SJCRH30 (cell line): ENCODE data around the gene C8G. TPM values are rescaled to one million over a fixed set of nuclear protein-coding genes. Genes with fewer than 3 reads are reported as not detected.

Experiments used
- DNase-seq, 2 experiments: peaks; one replicate each; pipeline ENCODE4 v3.0.0-alpha.2; 2015 to 2020
- H3K27ac ChIP-seq: fragments of 250-450 bp; sonication (Bioruptor Pico); 2 replicates; pipeline ENCODE4 v1.5.1; 2020; ENCODE audit warnings: mild to moderate bottlenecking, moderate library complexity
- H3K27me3 ChIP-seq: fragments of 250-450 bp; sonication (Bioruptor Pico); 2 replicates; pipeline ENCODE4 v1.5.1; 2020; ENCODE audit warnings: mild to moderate bottlenecking, moderate library complexity
- H3K36me3 ChIP-seq: fragments of 250-450 bp; sonication (Bioruptor Pico); 2 replicates; pipeline ENCODE4 v1.5.1; 2020; ENCODE audit warnings: mild to moderate bottlenecking, moderate library complexity
- H3K4me1 ChIP-seq: fragments of 250-450 bp; sonication (Bioruptor Pico); 2 replicates; pipeline ENCODE4 v1.5.1; 2020; ENCODE audit warnings: mild to moderate bottlenecking, moderate library complexity
- H3K4me3 ChIP-seq: fragments of 250-450 bp; sonication (Bioruptor Pico); 2 replicates; pipeline ENCODE4 v1.5.1; 2020; ENCODE audit warnings: mild to moderate bottlenecking, moderate library complexity
- H3K9me3 ChIP-seq: fragments of 250-450 bp; sonication (Bioruptor Pico); replicated peaks from 2 replicates; pipeline ENCODE4 v1.5.1; 2020; ENCODE audit warnings: mild to moderate bottlenecking, moderate library complexity
- total RNA-seq: library from RNA; depleted of rRNA; stranded (reverse); fragments of >200 nt; shearing (Covaris generic); gene quantifications from 2 replicates; pipeline ENCODE4 v1.2.3, GENCODE V29; 2014

C8G gene
- total RNA-seq, 1 experiment from 2014 or later, result not detected

DNA sequence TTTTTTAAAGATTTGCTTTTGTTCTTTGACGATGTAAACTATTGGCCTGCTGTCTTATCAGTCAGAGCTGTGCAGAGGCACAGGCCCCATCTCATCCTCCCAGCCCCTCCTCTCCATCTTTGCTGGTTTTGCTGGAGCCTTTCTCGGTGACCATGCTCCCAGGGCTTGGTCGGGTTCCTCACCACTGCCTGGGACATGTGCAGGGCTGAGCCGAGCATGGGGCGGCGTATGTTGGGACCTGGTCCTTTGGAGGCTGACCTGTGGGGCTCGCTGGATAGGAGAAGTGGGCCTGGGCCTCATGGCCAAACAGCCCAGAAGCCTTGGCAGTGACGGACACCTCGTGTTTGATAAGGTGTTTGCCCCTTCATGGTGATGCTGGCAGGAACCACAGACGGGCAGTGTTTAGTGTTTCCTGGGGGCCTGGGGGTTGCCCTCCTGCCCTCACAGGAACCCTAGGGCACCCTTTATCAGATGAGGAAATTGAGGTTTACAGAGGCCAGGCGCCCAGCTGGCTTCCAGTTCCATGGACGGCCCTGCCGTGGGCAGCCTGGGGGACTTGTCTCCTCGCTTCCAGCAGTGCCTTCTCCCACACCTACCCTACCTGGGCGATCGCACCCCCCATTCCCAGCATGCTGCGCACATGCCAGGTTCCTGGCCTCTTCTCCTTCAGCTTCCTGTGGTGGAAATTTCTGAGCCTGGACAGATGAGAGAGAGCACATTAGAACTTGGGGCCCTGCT, 31.2 kb upstream of the C8G start:
- H3K27ac ChIP-seq, result no peak overlapping the region
- H3K4me1 ChIP-seq, result no peaks in the 10 kb centered on the region
- H3K36me3 ChIP-seq, result peaks cover 35% of the 10 kb centered on the region
- H3K27me3 ChIP-seq, result no peaks in the 10 kb centered on the region
- no peak for DNase-seq
- no peaks in the 10 kb centered on the region for H3K9me3 ChIP-seq
- no peak overlapping the region for H3K4me3 ChIP-seq

DNA sequence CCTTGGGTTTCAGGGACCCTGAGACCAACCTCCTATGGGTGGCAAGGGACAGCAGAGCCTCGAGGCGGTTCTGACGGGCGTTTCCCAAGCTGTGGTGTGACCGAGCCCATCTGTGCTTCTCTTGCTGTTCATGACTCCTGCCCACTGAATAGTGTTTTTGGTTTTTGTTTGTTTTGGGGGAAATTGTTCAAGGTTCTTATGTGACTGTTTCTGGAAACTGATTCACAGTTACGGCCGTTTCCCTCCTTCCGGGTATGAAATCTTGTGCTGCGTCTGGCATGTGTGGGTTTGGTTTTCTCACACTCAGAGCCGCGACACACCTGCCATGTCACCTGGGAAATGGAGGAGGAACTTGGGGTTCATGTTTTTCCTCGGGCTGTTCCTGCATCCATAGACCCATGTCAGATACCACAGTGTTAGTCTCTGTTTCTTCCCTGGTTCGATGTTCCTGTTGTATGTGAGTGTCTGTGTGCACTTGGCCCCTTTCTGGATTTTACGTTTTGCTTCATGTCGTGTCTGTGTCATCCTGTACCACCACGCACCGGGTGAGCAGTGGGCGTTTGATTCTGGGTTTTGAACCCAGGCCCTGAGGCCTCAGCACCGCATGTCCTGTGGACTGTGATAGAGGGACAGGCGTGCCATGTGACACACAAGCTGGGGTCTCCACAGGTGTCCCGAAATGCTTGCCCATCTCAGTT, 29.3 kb upstream of the C8G start:
- no peak overlapping the region for H3K27ac ChIP-seq
- no peaks in the 10 kb centered on the region for H3K4me1 ChIP-seq
- H3K36me3 ChIP-seq, result peaks cover 43% of the 10 kb centered on the region
- H3K4me3 ChIP-seq, result no peak overlapping the region
- H3K9me3 ChIP-seq, result no peaks in the 10 kb centered on the region
- H3K27me3 ChIP-seq, result no peaks in the 10 kb centered on the region
- DNase-seq, result no peak

DNA sequence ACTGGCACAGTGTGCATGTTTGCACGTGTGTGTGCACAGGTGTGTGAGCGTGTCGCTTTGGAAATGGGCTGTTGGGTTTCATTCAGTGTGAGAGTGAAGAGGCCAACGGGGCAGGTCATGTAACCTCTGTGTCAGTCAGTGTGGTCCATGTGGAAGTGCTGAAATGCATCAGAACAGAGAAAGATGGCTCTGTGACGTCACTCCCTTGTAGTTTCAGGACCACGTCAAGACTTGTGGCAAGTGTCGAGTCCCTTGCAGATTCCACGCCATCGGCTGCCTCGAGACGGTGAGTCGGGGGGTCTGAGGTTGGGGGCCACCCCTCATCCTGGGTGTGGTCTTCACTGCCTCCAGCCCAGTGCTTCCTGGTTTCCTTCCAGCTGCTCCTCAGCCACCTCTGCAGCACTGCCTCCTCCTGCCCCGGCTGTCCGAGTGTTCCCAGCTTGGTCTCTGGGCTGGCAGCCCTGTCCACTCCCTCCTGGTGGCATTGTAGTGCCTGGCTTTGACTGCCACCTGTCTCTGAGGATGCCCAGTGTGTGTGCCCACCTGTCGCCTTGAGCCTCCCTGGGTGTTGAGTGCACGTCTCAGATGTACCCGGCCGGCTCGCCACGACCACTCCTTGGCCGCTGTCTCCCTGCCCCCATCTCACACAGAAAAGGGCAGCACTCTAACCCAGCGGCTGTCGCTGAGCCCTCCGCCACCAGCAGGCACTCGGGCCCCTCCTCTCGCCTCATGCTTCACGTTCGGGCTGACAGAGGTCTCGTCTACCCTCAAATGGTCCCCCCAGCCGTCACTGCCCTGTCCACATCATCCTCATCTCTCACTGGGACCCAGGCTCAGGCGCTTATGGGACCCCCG, 28.5 kb upstream of the C8G start:
- no peaks in the 10 kb centered on the region for H3K4me1 ChIP-seq
- no peak overlapping the region for H3K27ac ChIP-seq
- no peak for DNase-seq
- no peaks in the 10 kb centered on the region for H3K27me3 ChIP-seq
- H3K4me3 ChIP-seq, result no peak overlapping the region
- H3K9me3 ChIP-seq, result no peaks in the 10 kb centered on the region
- peaks cover 47% of the 10 kb centered on the region for H3K36me3 ChIP-seq

DNA sequence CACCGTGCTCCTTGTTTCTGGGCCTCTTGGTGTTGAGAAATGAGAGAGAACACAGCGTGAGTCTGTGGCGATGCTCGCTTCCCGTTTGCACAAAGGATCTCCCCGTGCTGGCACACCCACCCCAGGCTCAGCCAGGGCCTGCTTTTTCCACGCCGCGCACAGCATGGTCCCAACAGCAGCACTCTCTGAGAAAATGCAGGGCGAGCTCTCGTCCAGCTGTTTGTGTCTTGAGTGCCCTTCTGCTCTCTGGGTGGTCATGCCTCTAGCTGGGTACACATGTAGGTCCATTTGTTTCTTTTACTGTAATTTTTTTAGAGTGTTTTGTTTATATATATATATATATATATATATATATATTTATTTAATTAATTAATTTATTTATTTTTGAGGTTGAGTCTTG, 27.1 kb upstream of the C8G start:
- Histone ChIP-seq H3K27me3 (no peaks in the 10 kb centered on the region), H3K27ac (no peak overlapping the region), H3K36me3 (peaks cover 45% of the 10 kb centered on the region), H3K4me1 (no peaks in the 10 kb centered on the region), H3K9me3 (no peaks in the 10 kb centered on the region), H3K4me3 (no peak overlapping the region)
- no peak for DNase-seq

DNA sequence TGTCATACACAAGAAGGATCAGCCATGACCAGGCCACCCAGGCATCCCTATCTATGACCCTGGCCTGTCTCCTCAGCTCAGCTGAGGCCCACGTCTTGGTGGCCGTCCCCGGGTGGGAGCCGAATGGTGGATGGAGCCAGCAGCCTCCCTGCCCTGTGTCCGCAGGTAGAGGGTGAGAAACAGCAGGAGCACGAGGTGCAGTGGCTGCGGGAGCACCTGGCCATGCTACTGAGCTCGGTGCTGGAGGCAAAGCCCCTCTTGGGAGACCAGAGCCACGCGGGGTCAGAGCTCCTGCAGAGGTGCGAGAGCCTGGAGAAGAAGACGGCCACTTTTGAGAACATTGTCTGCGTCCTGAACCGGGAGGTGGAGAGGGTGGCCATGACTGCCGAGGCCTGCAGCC, 25.0 kb upstream of the C8G start:
- no peak overlapping the region for H3K27ac ChIP-seq
- peaks cover 37% of the 10 kb centered on the region for H3K36me3 ChIP-seq
- DNase-seq, result no peak
- H3K4me3 ChIP-seq, result no peak overlapping the region
- no peaks in the 10 kb centered on the region for H3K9me3 ChIP-seq
- H3K27me3 ChIP-seq, result no peaks in the 10 kb centered on the region
- H3K4me1 ChIP-seq, result no peaks in the 10 kb centered on the region

DNA sequence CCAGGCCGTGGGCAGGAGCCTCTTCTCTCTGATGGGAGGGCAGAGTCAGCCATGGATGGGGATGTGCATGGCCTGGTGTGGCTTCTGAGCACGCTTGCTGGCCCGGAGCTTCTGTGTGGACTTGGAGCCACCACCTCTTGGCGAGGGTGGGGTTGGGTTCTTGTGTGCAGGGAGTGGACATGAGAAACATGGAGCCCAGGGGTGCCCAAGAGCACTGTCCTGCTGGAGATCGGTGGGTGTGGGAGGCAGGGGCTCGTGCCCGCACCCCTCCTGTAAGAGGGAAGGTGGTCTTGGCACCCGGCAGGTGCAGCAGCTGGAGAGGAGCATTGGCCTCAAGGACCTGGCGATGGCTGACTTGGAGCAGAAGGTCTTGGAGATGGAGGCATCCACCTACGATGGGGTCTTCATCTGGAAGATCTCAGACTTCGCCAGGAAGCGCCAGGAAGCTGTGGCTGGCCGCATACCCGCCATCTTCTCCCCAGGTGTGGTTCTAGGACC, 24.3 kb upstream of the C8G start:
- peaks cover 31% of the 10 kb centered on the region for H3K36me3 ChIP-seq
- no peaks in the 10 kb centered on the region for H3K9me3 ChIP-seq
- DNase-seq, result no peak
- H3K4me3 ChIP-seq, result no peak overlapping the region
- no peak overlapping the region for H3K27ac ChIP-seq
- H3K27me3 ChIP-seq, result no peaks in the 10 kb centered on the region
- H3K4me1 ChIP-seq, result no peaks in the 10 kb centered on the region

DNA sequence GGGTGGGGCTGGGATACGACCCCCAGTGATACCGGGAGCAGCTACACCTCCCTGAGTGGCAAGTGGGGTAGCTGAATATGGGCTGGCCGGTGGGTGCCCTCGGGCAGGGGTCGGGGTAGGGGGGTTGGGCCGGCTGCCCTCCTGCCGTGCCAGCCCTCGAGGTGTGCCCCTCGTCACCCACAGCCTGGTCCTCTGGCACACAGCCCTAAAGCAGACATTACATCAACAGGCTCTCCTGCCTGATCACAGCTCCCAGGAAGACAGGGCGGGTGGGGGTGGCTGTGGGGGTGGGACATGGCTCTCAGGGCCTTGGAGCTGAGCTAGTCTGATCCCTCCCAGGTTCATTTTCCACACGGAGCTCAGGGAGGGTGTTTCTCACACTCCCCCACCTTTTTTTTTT, 23.7 kb upstream of the C8G start:
- DNase-seq, result no peak
- no peaks in the 10 kb centered on the region for H3K27me3 ChIP-seq
- no peak overlapping the region for H3K4me3 ChIP-seq
- no peaks in the 10 kb centered on the region for H3K9me3 ChIP-seq
- H3K4me1 ChIP-seq, result no peaks in the 10 kb centered on the region
- no peak overlapping the region for H3K27ac ChIP-seq
- peaks cover 26% of the 10 kb centered on the region for H3K36me3 ChIP-seq

DNA sequence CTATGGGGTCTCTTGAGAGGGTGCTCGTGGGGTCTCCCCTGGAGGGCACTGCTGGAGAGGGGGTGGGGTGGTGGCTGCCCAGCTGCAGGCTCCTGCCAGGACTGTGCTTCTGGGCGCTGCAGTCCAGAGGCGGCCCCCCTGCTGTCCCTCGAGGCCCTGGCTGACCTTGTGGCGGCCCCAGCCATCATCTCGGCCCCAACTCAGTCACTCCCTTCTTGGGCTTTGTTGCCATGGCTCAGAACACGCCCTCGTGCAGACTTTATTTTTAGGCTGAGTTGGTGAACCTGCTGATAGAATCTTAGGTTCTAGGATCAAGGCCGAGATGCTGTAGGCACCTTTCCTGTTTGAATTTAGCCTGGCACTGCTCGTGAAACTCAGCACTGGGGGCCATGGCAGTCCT, 23.3 kb upstream of the C8G start:
- no peak overlapping the region for H3K27ac ChIP-seq
- H3K36me3 ChIP-seq, result peaks cover 26% of the 10 kb centered on the region
- DNase-seq, result no peak
- no peaks in the 10 kb centered on the region for H3K4me1 ChIP-seq
- H3K4me3 ChIP-seq, result no peak overlapping the region
- H3K27me3 ChIP-seq, result no peaks in the 10 kb centered on the region
- no peaks in the 10 kb centered on the region for H3K9me3 ChIP-seq

DNA sequence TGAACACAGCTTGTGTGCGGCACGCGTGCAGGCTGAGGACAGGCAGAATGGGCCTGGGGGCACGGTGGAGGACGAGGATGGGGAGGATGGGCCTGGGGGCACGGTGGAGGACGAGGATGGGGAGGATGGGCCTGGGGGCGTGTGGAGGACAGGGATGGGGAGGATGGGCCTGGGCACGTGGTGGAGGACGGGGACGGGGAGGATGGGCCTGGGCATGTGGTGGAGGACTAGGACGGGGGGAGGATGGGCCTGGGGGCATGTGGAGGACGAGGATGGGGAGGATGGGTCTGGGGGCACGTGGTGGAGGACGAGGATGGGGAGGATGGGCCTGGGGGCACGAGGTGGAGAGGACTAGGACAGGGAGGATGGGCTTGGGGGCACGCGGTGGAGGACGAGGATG, 22.5 kb upstream of the C8G start:
- peaks cover 20% of the 10 kb centered on the region for H3K36me3 ChIP-seq
- no peak overlapping the region for H3K27ac ChIP-seq
- H3K4me1 ChIP-seq, result no peaks in the 10 kb centered on the region
- no peaks in the 10 kb centered on the region for H3K27me3 ChIP-seq
- no peaks in the 10 kb centered on the region for H3K9me3 ChIP-seq
- DNase-seq, result no peak
- H3K4me3 ChIP-seq, result no peak overlapping the region

DNA sequence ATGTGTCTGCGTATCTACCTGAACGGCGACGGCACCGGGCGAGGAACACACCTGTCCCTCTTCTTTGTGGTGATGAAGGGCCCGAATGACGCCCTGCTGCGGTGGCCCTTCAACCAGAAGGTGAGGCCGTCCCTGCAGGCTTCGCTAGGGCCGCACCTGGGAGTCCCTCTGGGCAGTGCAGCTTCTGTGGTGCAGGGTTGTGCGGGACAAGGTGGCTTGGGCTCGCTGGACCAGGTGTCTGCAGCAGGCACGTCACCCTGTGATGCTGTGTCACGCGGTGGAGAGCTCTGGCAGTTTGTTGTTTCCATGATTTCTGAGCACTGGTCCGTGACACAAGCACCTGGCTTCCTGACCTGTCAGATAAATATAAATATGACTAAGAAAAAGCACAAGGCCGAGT, 21.2 kb upstream of the C8G start:
- no peaks in the 10 kb centered on the region for H3K27me3 ChIP-seq
- H3K27ac ChIP-seq, result no peak overlapping the region
- no peak overlapping the region for H3K4me3 ChIP-seq
- H3K4me1 ChIP-seq, result no peaks in the 10 kb centered on the region
- H3K36me3 ChIP-seq, result peaks cover 20% of the 10 kb centered on the region
- no peaks in the 10 kb centered on the region for H3K9me3 ChIP-seq
- DNase-seq, result no peak

DNA sequence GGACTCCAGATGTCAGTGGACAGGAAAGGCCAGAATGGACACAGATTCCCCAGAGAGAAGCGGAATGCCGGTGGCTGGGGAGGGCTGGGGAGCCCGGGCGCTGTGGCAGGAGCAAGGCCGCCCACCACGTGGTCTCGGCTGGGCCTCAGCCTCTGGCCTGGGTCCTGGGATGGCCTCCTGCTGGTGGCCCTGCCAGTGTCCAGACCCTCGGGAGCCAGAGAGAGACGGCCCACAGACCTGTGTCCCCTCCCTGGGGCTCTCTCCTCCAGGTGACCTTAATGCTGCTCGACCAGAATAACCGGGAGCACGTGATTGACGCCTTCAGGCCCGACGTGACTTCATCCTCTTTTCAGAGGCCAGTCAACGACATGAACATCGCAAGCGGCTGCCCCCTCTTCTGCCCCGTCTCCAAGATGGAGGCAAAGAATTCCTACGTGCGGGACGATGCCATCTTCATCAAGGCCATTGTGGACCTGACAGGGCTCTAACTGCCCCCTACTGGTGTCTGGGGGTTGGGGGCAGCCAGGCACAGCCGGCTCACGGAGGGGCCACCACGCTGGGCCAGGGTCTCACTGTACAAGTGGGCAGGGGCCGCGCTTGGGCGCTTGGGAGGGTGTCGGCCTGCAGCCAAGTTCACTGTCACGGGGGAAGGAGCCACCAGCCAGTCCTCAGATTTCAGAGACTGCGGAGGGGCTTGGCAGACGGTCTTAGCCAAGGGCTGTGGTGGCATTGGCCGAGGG, 19.5 kb upstream of the C8G start:
- Histone ChIP-seq H3K4me3 (no peak overlapping the region), H3K9me3 (no peaks in the 10 kb centered on the region), H3K27ac (no peak overlapping the region), H3K27me3 (no peaks in the 10 kb centered on the region), H3K36me3 (peaks cover 14% of the 10 kb centered on the region), H3K4me1 (no peaks in the 10 kb centered on the region)
- no peak for DNase-seq

DNA sequence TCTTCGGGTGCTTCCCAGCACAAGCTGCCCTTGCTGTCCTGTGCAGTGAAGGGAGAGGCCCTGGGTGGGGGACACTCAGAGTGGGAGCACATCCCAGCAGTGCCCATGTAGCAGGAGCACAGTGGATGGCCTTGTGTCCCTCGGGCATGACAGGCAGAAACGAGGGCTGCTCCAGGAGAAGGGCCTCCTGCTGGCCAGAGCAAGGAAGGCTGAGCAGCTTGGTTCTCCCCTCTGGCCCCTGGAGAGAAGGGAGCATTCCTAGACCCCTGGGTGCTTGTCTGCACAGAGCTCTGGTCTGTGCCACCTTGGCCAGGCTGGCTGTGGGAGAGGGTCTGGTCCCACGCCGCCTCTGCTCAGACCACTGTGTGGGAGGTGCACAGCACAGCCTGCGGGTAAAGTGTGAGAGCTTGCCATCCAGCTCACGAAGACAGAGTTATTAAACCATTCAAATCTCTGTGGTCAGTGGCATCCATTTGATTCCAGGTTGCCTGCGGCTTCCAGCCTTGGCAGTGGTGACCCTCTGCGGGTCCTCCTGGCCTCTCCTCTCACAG, 18.8 kb upstream of the C8G start:
- no peaks in the 10 kb centered on the region for H3K9me3 ChIP-seq
- H3K36me3 ChIP-seq, result peaks cover 11% of the 10 kb centered on the region
- H3K27me3 ChIP-seq, result no peaks in the 10 kb centered on the region
- H3K4me1 ChIP-seq, result no peaks in the 10 kb centered on the region
- H3K27ac ChIP-seq, result no peak overlapping the region
- no peak for DNase-seq
- no peak overlapping the region for H3K4me3 ChIP-seq

DNA sequence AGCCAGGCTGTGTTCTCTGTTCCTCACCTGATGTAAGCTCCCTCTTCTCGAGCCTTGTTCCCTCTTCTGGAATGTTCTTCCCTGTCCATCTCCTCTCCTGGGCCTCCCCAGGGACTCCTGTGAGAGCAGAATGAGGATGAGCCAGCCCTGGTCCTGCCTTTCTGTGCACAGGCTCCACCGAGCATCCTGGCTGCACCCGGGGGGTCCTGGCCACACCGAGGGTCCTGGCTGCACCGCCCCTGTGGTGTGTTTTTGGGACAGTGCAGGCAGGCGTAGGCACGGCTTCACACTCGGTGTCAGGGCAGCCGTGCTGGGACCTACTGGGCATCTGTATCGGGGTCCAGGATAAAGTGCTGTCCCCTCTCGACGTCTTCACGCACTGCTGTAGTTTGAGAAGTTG, 18.3 kb upstream of the C8G start:
- peaks cover 1% of the 10 kb centered on the region; the same call in 1 of the 2 replicates for H3K9me3 ChIP-seq
- DNase-seq, result no peak
- no peak overlapping the region for H3K4me3 ChIP-seq
- H3K27me3 ChIP-seq, result no peaks in the 10 kb centered on the region
- H3K4me1 ChIP-seq, result no peaks in the 10 kb centered on the region
- peaks cover 12% of the 10 kb centered on the region for H3K36me3 ChIP-seq
- H3K27ac ChIP-seq, result no peak overlapping the region
